Cerebellar cortex (tissue), 1 donor: ENCODE measurements around the gene TPCN1.

ENCODE experiments used
- DNase-seq: peaks from one replicate; pipeline ENCODE4 v3.0.0-alpha.2; 2015; ENCODE audit warnings: low spot score

The TPCN1 gene

GRCh38 chr12:113339540-113339939, 118.3 kb downstream of the TPCN1 start:
- no peak for DNase-seq

DNA sequence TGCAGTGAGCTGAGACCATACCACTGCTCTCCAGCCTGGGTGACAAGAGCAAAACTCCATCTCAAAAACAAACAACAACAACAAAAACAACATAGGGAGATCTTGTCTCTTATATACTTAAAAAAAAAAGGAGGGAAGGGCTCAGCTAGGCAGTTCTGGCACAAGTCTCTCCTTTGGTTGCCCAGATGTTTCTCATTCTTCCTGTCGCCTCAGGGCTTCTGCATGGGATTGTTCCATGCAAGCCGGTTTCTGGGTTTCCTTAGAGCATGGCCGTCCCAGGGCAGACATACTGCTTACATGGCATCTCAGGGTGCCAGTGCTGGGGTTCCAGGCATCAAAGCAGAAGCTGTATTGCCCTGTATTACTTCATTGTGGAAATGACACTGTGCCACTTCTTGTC, 118.8 kb downstream of the TPCN1 start:
- no peak for DNase-seq

DNA sequence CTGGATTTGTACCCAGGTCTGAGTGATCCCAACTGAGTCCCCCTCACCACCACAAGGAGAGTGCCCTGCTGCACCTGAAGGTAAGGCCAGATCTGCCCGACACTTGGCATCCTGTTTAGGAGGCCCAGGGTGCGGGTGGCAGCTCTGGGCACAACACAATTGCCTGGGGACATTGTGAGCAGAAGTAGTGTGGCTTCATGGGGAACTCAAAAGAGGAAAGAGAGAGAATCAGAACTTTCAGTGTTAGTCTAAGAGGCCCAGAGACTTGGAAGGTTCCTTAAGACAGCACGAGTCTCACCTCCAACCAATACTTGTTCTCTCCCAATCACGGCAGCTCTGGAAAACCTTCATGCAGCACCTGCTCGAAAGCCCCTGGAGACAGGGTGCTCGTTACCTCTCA, 120.3 kb downstream of the TPCN1 start:
- DNase-seq, result no peak

DNA sequence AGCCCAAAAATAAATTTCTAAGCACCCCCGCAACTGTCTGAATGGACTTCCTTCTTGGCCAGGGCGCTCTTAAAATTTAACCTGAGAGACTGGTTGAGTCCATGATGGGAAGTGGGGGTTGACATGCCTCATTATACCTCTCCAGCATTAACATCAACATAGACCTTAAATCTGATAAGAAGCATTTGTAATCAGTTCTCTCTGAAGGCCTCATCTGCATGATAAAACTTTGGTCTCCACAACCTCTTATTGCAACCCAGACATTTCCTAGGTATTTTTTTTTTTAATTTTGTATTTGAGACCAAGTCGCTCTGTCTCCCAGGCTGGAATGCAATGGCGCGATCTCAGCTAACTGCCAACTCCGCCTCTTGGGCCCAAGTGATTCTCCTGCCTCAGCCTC, 124.1 kb downstream of the TPCN1 start:
- DNase-seq, result no peak

- no peak for DNase-seq
Observed at GRCh38 chr12:113346353-113346752, 125.1 kb downstream of the TPCN1 start.

DNA sequence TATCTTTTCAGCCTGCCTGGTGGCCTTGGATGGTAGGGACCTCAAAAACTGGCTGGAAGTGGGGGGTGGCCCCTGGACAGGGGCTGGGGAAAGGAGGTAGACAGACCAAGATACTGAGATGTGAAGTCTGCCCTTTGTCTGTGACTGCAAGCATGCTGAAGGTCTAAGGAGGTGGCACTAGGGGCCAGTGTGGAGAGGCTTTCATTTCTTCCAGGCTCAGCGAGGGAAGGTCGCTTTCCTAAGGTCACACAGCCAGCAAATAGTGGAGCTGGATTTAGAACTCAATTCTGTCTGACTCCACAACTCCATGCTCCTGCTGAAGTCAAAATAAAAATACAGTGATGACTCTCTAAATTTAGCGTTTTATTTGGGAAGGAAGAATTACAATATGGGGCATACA, 125.8 kb downstream of the TPCN1 start:
- no peak for DNase-seq

DNA sequence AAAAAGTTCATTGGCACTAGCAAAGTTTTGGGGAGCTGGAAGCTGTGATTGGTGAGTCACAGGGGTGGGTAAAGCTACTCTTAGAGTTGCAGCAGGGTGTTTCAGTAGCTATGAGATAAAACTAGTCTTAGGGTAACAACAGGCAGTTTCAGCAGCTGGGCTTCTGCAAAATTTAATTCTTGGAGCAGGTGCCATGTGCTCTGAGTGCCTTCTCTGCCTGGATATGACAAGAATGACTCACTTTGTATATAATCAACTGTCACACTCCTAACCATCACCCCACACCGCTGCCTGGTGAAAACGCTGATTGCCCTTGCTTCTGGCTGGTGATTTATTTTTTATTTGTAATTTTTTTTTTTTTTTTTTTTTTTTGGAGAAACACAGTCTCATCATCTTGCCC, 126.6 kb downstream of the TPCN1 start:
- DNase-seq, result no peak
